GM18498 (cell line): ENCODE results near the gene HMX1.

Source experiments
- ATAC-seq: cut with Tn5 transposase; IDR thresholded peaks from one replicate; pipeline ENCODE4 v1.9.1; 2021; ENCODE audit warnings: mild to moderate bottlenecking, moderate library complexity; ENCODE audit not compliant: unreplicated experiment

Gene HMX1

GRCh38 chr4:8843597-8843996 lies 28.0 kb downstream of the HMX1 start:
- no peak for ATAC-seq

DNA sequence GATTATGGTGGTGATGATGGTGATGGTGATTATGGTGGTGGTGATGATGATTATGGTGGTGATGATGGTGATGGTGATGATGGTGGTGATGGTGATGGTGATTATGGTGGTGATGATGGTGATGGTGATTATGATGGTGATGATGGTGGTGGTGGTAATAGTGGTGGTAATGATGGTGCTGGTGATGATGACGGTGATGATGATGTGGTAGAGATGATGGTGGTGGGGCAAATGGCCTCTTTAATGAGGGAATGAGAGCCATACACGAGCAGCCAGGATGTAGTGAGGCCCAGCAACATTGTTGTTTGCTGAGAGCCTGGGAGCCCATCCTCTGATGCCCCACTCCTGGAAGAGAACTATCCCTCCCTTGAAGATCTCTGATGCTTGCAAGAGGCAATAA lies 29.0 kb downstream of the HMX1 start:
- ATAC-seq, result no peak

GRCh38 chr4:8841678-8842268 lies 29.9 kb downstream of the HMX1 start:
- no peak for ATAC-seq

- no peak for ATAC-seq
Observed at GRCh38 chr4:8840816-8841455, 30.7 kb downstream of the HMX1 start.

- no peak for ATAC-seq
Observed at GRCh38 chr4:8840006-8840793, 31.4 kb downstream of the HMX1 start.

DNA sequence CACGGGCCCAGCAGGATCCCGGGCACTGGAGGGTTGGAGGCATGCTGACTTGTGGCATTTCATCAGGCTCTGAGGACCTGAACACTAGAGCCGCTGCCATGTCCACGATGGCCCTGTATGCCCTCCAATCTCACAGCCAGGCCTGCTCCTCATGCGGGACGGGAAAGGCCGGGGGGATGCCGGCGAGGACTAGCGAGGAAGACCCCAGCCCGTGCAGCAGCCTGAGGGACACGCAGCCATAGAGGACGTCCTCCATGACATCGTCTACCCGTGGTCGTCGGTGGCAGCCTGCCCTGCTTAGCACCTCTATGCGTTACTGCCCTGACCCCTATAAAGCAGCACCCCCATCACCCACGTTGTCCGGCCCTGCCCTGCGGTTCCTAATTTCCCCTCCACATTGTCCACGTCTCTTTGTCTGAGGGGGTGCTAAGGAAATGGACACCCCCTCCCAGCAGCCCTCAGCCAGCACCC lies 32.6 kb downstream of the HMX1 start:
- ATAC-seq, result no peak

DNA sequence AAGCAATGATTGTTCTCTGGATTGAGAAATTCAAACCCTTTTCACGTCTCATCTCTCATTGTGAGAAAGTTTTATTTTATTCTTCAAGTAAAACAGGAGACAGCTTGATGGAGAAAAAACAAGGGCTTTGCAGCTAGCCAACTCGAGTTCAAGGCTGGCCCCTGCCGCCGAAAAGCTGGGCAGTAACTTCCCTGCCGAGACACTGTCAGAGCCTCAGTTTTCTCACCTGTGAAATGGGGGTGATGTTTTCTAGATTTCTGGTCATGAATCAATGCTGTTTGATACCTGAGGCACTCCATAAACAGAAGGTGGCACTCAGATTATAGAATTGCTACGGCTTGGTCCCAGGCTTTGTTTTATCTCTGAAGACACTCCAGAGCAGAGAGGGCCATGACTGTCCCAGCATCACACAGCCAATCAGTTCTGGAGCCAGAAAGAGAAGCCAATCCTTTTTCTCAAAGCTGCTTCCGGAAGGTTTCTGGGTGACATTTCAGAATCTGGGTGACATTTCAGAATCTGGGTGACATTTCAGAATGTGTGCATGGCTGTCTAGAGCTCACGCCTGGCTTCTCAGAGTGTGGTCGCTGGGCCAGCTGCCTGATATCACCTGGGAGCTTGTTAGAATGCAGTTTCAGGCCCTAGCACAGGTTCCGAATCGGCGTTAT lies 33.2 kb downstream of the HMX1 start:
- ATAC-seq, result no peak

DNA sequence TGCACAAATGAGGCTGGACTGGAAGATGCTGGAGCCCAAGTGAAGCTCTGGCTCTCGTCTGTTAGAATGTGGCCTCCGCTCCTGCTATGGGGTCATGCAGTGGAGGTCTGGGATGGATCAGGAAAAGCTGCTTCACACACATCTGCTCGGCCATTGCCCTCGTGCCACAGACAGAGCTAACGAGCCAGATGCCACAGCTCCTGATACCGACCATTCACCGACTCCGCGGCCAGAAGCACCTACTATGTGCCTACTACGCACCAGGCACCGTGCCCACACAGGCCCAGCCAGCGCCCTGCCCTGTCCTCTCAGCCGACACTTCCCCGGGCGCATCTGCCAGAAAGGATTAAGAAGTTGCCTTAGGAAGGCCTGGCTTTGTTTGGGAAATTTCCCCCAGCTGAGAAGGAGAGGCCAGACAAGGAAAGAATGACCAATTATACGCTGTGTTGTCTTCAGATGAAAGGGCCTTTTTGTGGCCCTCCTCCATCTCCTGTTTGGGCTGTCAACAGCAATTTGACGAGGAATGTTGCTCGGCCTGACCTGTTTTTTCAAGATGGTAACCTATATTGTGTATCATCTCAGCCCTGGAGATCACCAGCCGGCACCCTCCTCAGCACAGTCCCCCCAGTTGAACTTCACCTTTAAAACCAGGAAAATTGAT lies 34.3 kb downstream of the HMX1 start:
- no peak for ATAC-seq

GRCh38 chr4:8836664-8837171 lies 34.9 kb downstream of the HMX1 start:
- ATAC-seq, result no peak

GRCh38 chr4:8835521-8836365 lies 35.9 kb downstream of the HMX1 start:
- no peak for ATAC-seq

DNA sequence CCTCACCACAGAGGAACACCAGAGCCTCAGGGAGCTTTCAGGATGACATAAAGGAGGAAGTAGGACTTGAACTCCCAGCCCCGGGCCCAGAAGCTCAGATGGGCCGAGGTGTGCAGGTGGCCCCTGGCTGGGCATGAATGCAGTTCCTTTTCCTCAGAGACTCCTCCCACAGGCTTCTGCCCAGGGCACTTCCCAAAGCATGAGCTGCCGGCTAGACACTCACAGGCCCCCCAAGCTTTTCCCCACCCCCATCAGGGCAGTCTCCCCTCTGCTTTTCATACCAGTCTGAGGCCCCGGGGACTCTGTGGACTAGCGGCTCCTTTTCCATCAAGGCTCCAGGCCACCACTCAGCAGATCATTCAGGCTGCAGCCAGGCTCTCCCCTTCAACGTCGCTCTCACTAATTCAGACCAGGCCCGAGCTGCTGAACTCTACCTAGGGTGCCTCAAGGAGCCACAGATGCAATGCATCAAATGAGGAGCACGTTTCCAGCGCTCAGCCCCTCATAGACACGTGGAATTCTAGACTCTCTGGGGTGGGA lies 36.9 kb downstream of the HMX1 start:
- ATAC-seq, result no peak

GRCh38 chr4:8832113-8832915 lies 39.3 kb downstream of the HMX1 start:
- no peak for ATAC-seq

DNA sequence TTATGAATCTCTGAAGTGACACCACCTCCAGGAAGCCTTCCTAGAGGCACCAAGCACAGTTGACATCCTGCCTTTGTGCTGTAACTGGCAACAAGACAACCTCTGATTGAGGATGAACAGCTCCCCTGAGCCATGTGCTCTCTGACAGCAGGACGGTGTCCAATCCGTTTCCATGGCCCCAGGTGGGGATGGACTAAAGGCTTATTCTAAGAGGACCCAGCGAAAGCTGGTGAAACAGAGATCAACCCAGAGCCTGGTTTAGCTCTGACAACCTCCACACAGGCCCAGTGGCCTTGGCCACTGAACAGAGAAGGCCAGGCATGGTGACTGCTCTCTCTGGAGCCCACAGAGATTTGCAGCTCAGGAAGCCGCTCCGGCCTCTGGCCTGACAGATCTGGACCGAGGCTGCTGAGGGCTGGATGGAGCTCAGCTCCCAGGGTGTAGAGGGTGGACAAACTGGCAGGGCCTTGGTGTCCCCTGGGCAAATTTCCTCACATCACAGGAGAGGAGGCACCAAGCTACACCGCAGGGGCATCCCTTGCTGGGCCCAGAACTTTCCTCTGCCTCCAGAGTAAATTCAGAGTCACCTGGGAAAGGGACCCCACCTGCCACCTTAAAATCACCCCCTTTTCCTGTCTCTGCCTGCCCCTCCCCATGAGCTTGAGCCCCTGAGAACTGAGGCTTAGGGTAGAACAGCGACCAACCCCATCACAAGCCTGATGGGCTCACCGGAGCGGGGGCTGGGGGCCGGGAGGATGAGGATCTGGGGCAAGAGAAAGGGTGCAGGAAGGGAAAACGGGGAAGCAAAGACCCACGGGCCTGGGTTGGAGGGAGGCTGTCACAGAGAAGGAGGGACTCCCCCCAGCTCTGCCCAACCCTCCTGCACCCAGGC lies 40.2 kb downstream of the HMX1 start:
- no peak for ATAC-seq

GRCh38 chr4:8830611-8831200 lies 40.9 kb downstream of the HMX1 start:
- ATAC-seq, result no peak

GRCh38 chr4:8830056-8830455 lies 41.6 kb downstream of the HMX1 start:
- ATAC-seq, result no peak

GRCh38 chr4:8829584-8829983 lies 42.1 kb downstream of the HMX1 start:
- no peak for ATAC-seq

- no peak for ATAC-seq
Observed at GRCh38 chr4:8828869-8829268, 42.8 kb downstream of the HMX1 start.
